Measurements from ENCODE around the gene CLEC11A.

CLEC11A gene

DNA sequence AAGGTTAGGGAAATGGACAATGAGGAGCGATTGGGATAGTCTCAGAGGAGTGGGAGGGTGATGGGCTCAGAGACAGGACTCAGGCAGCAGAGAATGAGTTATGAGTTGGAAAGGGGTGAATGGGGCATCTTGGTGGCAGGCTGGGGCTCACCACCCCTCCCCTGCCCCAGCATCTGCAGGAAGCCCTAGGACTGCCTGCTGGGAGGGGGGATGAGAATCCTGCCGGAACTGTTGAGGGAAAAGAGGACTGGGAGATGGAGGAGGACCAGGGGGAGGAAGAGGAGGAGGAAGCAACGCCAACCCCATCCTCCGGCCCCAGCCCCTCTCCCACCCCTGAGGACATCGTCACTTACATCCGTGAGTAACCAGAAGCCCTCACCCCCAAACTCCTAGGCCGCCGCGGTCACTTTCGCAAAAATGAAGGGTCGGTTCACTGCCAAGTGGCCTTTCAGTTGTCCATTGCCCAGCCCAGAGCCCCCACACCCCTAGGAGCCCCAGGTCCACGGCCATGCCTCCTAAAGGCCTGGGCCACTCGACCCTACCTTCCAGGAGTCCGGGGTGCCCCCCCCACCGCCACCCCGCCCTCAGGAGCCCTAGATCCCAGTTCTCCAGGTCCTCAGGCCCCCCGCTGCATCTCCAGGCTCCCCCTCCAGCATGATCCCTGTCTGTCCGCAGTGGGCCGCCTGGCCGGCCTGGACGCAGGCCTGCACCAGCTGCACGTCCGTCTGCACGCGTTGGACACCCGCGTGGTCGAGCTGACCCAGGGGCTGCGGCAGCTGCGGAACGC is 764 bp downstream of the CLEC11A start:
- no peak for TF ChIP-seq GATA2 (IDR thresholded peaks at IDR 0.05; ENCODE audit: low read depth, low read length)
- no peak for TF ChIP-seq GATA3 (IDR thresholded peaks at IDR 0.05; ENCODE audit: low read depth, low read length)

DNA sequence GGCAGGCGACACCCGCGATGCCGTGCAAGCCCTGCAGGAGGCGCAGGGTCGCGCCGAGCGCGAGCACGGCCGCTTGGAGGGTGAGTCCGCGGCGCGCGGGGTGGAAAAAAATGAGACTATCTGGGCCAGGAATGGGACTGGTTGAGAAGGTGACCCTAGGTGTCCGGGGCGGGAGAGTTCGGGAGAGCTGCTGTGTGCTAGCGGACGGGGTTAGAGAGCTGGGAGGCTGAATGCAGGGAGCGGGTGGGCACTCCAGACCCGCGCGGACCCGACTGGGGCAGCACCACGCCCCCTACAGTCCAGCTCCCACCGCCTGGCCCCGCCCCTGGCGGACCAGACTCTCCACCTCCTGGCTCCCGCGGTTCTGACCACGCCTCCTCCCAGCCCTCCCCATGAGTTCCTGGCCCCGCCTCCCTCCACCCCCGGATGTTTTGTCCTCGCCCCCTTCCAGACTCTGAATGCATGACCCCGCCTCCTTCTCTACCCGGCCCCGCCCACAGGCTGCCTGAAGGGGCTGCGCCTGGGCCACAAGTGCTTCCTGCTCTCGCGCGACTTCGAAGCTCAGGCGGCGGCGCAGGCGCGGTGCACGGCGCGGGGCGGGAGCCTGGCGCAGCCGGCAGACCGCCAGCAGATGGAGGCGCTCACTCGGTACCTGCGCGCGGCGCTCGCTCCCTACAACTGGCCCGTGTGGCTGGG is 1.5 kb downstream of the CLEC11A start:
- TF ChIP-seq GATA3 (IDR thresholded peaks at IDR 0.05; ENCODE audit: low read depth, low read length) = no peak
- no peak for TF ChIP-seq GATA2 (IDR thresholded peaks at IDR 0.05; ENCODE audit: low read depth, low read length)

DNA sequence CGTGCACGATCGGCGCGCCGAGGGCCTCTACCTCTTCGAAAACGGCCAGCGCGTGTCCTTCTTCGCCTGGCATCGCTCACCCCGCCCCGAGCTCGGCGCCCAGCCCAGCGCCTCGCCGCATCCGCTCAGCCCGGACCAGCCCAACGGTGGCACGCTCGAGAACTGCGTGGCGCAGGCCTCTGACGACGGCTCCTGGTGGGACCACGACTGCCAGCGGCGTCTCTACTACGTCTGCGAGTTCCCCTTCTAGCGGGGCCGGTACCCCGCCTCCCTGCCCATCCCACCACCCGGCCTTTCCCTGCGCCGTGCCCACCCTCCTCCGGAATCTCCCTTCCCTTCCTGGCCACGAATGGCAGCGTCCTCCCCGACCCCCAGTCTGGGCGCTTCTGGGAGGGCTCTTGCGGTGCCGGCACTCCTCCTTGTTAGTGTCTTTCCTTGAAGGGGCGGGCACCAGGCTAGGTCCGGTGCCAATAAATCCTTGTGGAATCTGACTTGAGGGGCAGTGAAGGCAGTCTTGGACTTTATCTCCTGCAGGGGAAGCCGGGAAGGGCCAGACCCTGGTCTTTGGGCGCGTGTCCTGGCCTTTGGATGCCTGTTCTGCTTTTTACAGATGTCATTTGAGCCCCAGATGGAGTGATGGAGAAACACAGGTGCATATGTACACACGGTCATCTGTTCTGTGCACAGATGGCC is 2.2 kb downstream of the CLEC11A start:
- no peak for TF ChIP-seq GATA2 (IDR thresholded peaks at IDR 0.05; ENCODE audit: low read depth, low read length)
- no peak for TF ChIP-seq GATA3 (IDR thresholded peaks at IDR 0.05; ENCODE audit: low read depth, low read length)

DNA sequence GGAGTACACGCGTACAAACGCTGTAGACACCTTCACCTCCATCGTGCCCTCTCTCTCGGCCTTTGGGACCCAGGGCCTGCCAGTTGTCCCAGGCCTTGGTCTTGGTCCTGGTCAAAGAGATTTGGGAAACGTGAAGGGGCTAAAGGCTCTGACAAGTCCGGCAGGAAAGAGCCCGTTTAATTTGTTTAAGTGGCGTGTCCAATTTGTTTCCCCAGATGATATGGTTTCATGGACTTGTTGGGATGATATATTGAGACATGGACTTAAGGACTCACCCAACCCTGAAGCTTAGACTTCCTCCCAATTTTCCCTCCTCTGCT is 2.7 kb downstream of the CLEC11A start:
- TF ChIP-seq GATA3 (IDR thresholded peaks at IDR 0.05; ENCODE audit: low read depth, low read length) = no peak
- TF ChIP-seq GATA2 (IDR thresholded peaks at IDR 0.05; ENCODE audit: low read depth, low read length) = no peak

- TF ChIP-seq GATA3 (IDR thresholded peaks at IDR 0.05; ENCODE audit: low read depth, low read length) = no peak
- TF ChIP-seq GATA2 (IDR thresholded peaks at IDR 0.05; ENCODE audit: low read depth, low read length) = no peak
Observed at GRCh38 chr19:50728084-50728737, 5.0 kb downstream of the CLEC11A start.

GRCh38 chr19:50729894-50730293 is 6.7 kb downstream of the CLEC11A start:
- TF ChIP-seq GATA3 (IDR thresholded peaks at IDR 0.05; ENCODE audit: low read depth, low read length) (no peak), GATA2 (IDR thresholded peaks at IDR 0.05; ENCODE audit: low read depth, low read length) (no peak)

- TF ChIP-seq GATA3 (IDR thresholded peaks at IDR 0.05; ENCODE audit: low read depth, low read length) (no peak), GATA2 (IDR thresholded peaks at IDR 0.05; ENCODE audit: low read depth, low read length) (no peak)
Observed at GRCh38 chr19:50735869-50736268, 12.7 kb downstream of the CLEC11A start.

GRCh38 chr19:50736338-50736737 is 13.2 kb downstream of the CLEC11A start:
- TF ChIP-seq GATA2 (IDR thresholded peaks at IDR 0.05; ENCODE audit: low read depth, low read length) = no peak
- no peak for TF ChIP-seq GATA3 (IDR thresholded peaks at IDR 0.05; ENCODE audit: low read depth, low read length)

DNA sequence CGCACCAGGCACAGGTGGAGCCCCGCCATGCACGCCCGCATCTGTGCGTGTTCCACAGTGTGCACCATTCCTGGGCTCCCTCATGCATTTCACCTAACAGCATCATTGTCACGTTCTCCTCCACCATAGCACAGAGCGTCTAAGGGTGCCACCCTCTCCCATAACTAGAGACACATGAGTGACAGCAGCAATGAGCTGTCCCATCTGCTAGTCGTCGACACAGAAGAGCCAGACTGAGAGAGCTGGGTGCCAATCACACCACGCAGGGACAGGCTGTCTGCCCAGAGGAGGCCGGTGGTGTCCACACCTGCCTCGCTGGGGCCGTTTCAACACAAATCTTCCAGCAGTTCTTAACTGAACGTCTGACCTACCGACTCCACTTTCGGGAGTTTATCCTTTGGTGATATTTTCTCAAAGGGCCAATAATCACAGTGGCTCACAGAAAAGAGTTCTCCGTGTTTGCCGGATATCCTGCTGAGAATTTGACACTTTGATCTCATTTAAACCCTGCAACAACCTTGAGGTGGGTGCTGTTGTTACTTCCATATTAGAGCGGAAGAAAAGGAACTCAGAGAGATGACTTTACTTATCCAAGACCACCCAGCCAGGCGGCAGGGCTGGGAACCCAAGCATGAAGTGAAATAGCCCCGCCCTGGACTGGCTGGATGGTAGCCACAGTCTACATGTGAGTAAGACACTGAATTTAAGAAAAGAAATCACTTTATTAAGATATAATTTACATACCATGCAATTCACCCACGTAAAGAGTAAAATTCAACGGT is 16.2 kb downstream of the CLEC11A start:
- TF ChIP-seq GATA3 (IDR thresholded peaks at IDR 0.05; ENCODE audit: low read depth, low read length) = no peak

- TF ChIP-seq GATA2 (IDR thresholded peaks at IDR 0.05; ENCODE audit: low read depth, low read length) = no peak
- no peak for TF ChIP-seq GATA3 (IDR thresholded peaks at IDR 0.05; ENCODE audit: low read depth, low read length)
Observed at GRCh38 chr19:50739914-50740426, 16.8 kb downstream of the CLEC11A start.

DNA sequence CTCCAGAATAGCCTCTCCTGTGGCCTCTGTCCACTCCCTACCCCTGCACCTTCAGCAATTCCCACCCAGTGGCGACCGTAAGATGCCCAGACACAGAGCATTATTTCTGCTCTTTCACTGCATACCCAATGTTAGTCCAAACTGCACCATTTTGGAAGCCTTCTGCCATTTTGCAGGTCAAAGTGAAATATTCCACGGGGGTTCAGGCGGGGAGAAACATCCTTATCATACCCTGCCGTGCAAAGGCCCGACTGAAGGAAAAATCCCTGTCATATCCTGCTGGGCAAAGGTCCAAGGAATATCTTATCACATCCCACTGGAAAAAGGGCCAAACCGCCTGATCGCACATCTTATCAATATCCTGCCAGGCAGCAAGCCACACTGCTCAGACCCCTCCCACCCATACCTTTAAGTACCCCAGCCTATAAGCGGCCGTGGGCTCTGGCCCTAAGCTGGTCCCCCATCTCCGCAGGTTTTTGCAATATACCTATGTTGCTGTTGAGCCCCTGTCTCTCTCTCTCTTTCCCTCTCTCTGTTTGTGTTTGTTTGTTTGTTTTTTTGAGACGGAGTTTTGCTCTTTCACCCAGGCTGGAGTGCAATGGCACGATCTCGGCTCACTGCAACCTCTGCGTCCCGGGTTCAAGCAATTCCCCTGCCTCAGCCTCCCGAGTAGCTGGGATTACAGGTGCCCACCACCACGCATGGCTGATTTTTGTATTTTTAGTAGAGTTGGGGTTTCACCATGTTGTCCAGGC is 18.2 kb downstream of the CLEC11A start:
- TF ChIP-seq GATA3 (IDR thresholded peaks at IDR 0.05; ENCODE audit: low read depth, low read length) (no peak), GATA2 (IDR thresholded peaks at IDR 0.05; ENCODE audit: low read depth, low read length) (no peak)

DNA sequence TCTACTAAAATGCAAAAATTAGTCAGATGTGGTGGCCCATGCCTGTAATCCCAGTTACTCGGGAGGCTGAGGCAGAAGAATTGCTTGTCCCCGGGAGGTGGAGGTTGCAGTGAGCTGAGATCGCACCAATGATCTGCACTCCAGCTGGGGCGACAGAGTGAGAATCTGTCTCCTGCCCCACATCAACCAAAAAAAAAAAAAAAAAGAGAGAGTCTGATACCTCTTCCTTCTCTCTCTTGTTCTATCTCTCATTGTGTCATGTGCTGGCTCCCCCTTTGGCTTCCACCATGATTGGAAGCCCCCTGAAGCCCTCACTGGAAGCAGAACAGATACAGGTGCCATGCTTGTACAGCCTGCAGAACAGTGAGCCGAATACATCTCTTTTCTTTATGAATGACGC is 20.4 kb downstream of the CLEC11A start:
- TF ChIP-seq GATA3 (IDR thresholded peaks at IDR 0.05; ENCODE audit: low read depth, low read length) (no peak), GATA2 (IDR thresholded peaks at IDR 0.05; ENCODE audit: low read depth, low read length) (no peak)

GRCh38 chr19:50745221-50745620 is 22.1 kb downstream of the CLEC11A start:
- TF ChIP-seq GATA2 (IDR thresholded peaks at IDR 0.05; ENCODE audit: low read depth, low read length) (no peak), GATA3 (IDR thresholded peaks at IDR 0.05; ENCODE audit: low read depth, low read length) (no peak)

Measured in SH-SY5Y (cell line).